SIG-M5 treated with dmso at 0.1 percent for 504 hours (cell line): ENCODE results near the gene LIAS.

Source experiments
- DNase-seq: peaks from one replicate; lab custom pipeline; 2025; ENCODE audit not compliant: unreplicated experiment; lab: John Stamatoyannopoulos, UW

The LIAS gene

DNA sequence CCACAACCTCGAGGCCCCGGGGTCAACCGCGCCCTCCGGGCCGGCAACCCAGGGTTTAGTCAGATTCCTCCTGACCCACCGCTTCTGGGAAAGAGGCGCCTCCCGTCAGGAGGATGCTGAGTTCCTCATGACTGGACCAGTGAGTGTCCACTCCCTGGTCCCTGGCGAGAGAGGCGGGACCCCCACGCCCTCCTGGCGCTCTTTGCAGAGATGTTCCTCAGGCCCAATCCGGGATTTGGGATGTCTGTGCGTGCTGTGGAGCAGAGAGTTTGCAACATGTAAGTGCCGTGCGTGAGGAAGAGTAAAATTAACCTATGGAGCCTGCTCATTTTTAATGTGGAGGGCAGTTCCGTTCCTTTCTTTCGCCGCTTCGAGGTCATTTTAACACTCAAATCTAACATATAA, 69.2 kb downstream of the LIAS start:
- DNase-seq = no peak
